ENCODE measurements around the gene L1TD1.

- TF ChIP-seq POLR2A (IDR thresholded peaks at IDR 0.05; ENCODE audit: extremely low read depth, insufficient read length) = no peak
- TF ChIP-seq, protein P1, sequence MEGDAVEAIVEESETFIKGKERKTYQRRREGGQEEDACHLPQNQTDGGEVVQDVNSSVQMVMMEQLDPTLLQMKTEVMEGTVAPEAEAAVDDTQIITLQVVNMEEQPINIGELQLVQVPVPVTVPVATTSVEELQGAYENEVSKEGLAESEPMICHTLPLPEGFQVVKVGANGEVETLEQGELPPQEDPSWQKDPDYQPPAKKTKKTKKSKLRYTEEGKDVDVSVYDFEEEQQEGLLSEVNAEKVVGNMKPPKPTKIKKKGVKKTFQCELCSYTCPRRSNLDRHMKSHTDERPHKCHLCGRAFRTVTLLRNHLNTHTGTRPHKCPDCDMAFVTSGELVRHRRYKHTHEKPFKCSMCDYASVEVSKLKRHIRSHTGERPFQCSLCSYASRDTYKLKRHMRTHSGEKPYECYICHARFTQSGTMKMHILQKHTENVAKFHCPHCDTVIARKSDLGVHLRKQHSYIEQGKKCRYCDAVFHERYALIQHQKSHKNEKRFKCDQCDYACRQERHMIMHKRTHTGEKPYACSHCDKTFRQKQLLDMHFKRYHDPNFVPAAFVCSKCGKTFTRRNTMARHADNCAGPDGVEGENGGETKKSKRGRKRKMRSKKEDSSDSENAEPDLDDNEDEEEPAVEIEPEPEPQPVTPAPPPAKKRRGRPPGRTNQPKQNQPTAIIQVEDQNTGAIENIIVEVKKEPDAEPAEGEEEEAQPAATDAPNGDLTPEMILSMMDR (IDR thresholded peaks at IDR 0.05; ENCODE audit: low read depth, low read length) = no peak
- TF ChIP-seq, protein P2, sequence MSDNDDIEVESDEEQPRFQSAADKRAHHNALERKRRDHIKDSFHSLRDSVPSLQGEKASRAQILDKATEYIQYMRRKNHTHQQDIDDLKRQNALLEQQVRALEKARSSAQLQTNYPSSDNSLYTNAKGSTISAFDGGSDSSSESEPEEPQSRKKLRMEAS (IDR thresholded peaks at IDR 0.05; ENCODE audit: low read depth, low read length) = no peak
Measured at GRCh38 chr1:62161711-62162110, 32.9 kb upstream of the L1TD1 start.

Data from NB4 (cell line).